ENCODE data around the gene DCP1B.
A peak's percentile ranks its signal among the peaks of the same experiment; 100 is the strongest.

DCP1B gene

GRCh38 chr12:2004113-2004929 is at the start of gene DCP1B:
Gene DCP1B, minus strand, starts transcription at chr12:2004457. Its CDS starts 26 bp downstream, at chr12:2004431.
- Histone ChIP-seq H3K9ac (ENCODE audit: low read length) (peak within 1 kb of the TSS; percentile 97), H3K27me3 (ENCODE audit: low read depth, low read length) (no peaks in the 10 kb centered on the region), H3K27ac (ENCODE audit: low read length) (peak within 1 kb of the TSS; percentile 69), H3K4me1 (ENCODE audit: low read length) (peaks cover 16% of the 10 kb centered on the region), H2AFZ (ENCODE audit: low read depth, low read length) (peak within 1 kb of the TSS; percentile 91), H3K4me2 (ENCODE audit: low read length) (peak within 1 kb of the TSS; percentile 97), H3K9me3 (ENCODE audit: insufficient read depth, low read length) (no peaks in the 10 kb centered on the region), H3K4me3 (ENCODE audit: low read length) (peak within 1 kb of the TSS; percentile 97), H3K36me3 (replicated peaks; ENCODE audit: low read depth, low read length) (no peaks in the 10 kb centered on the region), H3K79me2 (ENCODE audit: low read length) (peaks cover 27% of the 10 kb centered on the region), H4K20me1 (ENCODE audit: insufficient read depth, low read length) (no peaks in the 10 kb centered on the region)
- TF ChIP-seq EZH2phosphoT487 (IDR thresholded peaks at IDR 0.05; ENCODE audit: low read depth): no peak
- TF ChIP-seq, protein P1, sequence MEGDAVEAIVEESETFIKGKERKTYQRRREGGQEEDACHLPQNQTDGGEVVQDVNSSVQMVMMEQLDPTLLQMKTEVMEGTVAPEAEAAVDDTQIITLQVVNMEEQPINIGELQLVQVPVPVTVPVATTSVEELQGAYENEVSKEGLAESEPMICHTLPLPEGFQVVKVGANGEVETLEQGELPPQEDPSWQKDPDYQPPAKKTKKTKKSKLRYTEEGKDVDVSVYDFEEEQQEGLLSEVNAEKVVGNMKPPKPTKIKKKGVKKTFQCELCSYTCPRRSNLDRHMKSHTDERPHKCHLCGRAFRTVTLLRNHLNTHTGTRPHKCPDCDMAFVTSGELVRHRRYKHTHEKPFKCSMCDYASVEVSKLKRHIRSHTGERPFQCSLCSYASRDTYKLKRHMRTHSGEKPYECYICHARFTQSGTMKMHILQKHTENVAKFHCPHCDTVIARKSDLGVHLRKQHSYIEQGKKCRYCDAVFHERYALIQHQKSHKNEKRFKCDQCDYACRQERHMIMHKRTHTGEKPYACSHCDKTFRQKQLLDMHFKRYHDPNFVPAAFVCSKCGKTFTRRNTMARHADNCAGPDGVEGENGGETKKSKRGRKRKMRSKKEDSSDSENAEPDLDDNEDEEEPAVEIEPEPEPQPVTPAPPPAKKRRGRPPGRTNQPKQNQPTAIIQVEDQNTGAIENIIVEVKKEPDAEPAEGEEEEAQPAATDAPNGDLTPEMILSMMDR (IDR thresholded peaks at IDR 0.05; ENCODE audit: low read depth, low read length): no peak

GRCh38 chr12:2053691-2054090 is 49.4 kb upstream of the DCP1B start:
- Histone ChIP-seq H4K20me1 (ENCODE audit: insufficient read depth, low read length) (no peaks in the 10 kb centered on the region), H3K4me1 (ENCODE audit: low read length) (peaks cover 11% of the 10 kb centered on the region), H3K27me3 (ENCODE audit: low read depth, low read length) (peaks cover 34% of the 10 kb centered on the region), H3K36me3 (replicated peaks; ENCODE audit: low read depth, low read length) (no peaks in the 10 kb centered on the region), H3K9ac (ENCODE audit: low read length) (no peak overlapping the region), H3K9me3 (ENCODE audit: insufficient read depth, low read length) (no peaks in the 10 kb centered on the region), H3K4me3 (ENCODE audit: low read length) (no peak overlapping the region), H3K27ac (ENCODE audit: low read length) (no peak overlapping the region), H3K79me2 (ENCODE audit: low read length) (no peaks in the 10 kb centered on the region), H3K4me2 (ENCODE audit: low read length) (no peak overlapping the region), H2AFZ (ENCODE audit: low read depth, low read length) (no peak overlapping the region)
- TF ChIP-seq EZH2phosphoT487 (IDR thresholded peaks at IDR 0.05; ENCODE audit: low read depth): no peak
- TF ChIP-seq, protein P1 (IDR thresholded peaks at IDR 0.05; ENCODE audit: low read depth, low read length): no peak

DNA sequence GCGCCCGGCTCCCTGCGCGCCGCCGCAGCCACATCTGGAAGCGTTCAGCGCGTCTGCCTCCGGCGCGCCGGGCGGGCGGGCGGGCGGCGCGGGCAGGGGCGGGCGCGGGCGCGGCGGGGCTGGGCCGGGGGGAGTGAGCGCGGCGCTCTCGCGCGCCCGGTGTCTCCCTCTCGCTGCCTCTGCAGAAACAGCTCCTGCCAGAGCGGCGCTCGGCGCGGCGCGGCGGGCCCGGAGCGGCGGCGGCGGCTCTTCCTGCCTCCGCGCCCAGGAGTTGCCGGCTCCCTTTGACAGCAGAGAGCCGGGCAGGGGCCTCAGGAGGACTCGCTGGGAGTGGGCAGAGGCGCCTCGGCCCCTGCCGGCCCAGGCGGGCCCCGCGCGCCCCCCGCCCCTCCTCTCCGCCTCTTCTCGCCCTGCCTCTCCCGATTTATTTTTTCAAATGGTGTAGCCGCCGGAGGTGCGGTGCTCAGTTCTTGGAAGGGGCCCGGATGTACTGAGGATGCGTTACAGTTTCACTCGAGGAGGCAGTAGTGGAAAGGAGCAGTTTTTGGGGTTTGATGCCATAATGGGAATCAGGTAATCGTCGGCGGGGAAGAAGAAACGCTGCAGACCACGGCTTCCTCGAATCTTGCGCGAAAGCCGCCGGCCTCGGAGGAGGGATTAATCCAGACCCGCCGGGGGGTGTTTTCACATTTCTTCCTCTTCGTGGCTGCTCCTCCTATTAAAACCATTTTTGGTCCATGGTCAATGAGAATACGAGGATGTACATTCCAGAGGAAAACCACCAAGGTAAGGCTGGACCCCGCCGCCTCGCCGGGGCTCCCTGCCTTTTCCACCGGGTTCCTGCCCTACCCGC is 48.8 kb upstream of the DCP1B start, which contains the start of gene CACNA1C:
CACNA1C (plus strand) TSS at position 162 of the 853 bp plus-strand sequence; CDS start at position 738, 576 bp downstream.
- Histone ChIP-seq H3K4me2 (ENCODE audit: low read length) (no peak within 1 kb of the TSS), H3K9ac (ENCODE audit: low read length) (no peak within 1 kb of the TSS), H3K27ac (ENCODE audit: low read length) (no peak within 1 kb of the TSS), H3K79me2 (ENCODE audit: low read length) (no peaks in the 10 kb centered on the region), H4K20me1 (ENCODE audit: insufficient read depth, low read length) (no peaks in the 10 kb centered on the region), H3K4me3 (ENCODE audit: low read length) (no peak within 1 kb of the TSS), H3K4me1 (ENCODE audit: low read length) (peaks cover 11% of the 10 kb centered on the region), H3K9me3 (ENCODE audit: insufficient read depth, low read length) (no peaks in the 10 kb centered on the region), H3K36me3 (replicated peaks; ENCODE audit: low read depth, low read length) (no peaks in the 10 kb centered on the region), H2AFZ (ENCODE audit: low read depth, low read length) (no peak within 1 kb of the TSS), H3K27me3 (ENCODE audit: low read depth, low read length) (peaks cover 34% of the 10 kb centered on the region)
- TF ChIP-seq, protein P1 (IDR thresholded peaks at IDR 0.05; ENCODE audit: low read depth, low read length): no peak
- TF ChIP-seq EZH2phosphoT487 (IDR thresholded peaks at IDR 0.05; ENCODE audit: low read depth): no peak
